HFF-Myc (cell line): ENCODE measurements around the gene CLIP1.

ENCODE experiments used
- DNase-seq: peaks from one replicate; pipeline ENCODE4 v3.0.0-alpha.2; 2011; ENCODE audit warnings: low read depth; ENCODE audit errors: extremely low read depth
- H3K4me3 ChIP-seq: replicated peaks from 2 replicates; pipeline ENCODE4 v1.5.1; 2011; ENCODE audit warnings: low read depth, mild to moderate bottlenecking, control low read depth, low read length
- CTCF ChIP-seq: IDR thresholded peaks from 2 replicates; pipeline ENCODE4 v1.5.1; 2012; ENCODE audit warnings: mild to moderate bottlenecking, low read depth, low read length, control low read depth; ENCODE audit errors: missing control alignments

Gene CLIP1

GRCh38 chr12:122412851-122413433, 9.5 kb downstream of the CLIP1 start:
- no peak overlapping the region for H3K4me3 ChIP-seq
- DNase-seq, result no peak
- TF ChIP-seq CTCF, result no peak

GRCh38 chr12:122411537-122411936, 10.9 kb downstream of the CLIP1 start:
- TF ChIP-seq CTCF, result no peak
- DNase-seq, result no peak

GRCh38 chr12:122407208-122407607, 15.3 kb downstream of the CLIP1 start:
- TF ChIP-seq CTCF, result no peak
- H3K4me3 ChIP-seq, result no peak overlapping the region
- DNase-seq, result no peak

More at GRCh38 chr12:122411537-122411936, 10.9 kb downstream of the CLIP1 start:
- H3K4me3 ChIP-seq, result no peak overlapping the region

- no peak for TF ChIP-seq CTCF
- DNase-seq, result no peak
- H3K4me3 ChIP-seq, result no peak overlapping the region
Observed at GRCh38 chr12:122406701-122407164, 15.7 kb downstream of the CLIP1 start.

- DNase-seq, result no peak
- no peak overlapping the region for H3K4me3 ChIP-seq
- no peak for TF ChIP-seq CTCF
Observed at GRCh38 chr12:122403831-122404230, 18.6 kb downstream of the CLIP1 start.

GRCh38 chr12:122403115-122403770, 19.2 kb downstream of the CLIP1 start:
- no peak overlapping the region for H3K4me3 ChIP-seq
- TF ChIP-seq CTCF, result no peak
- DNase-seq, result no peak
